ENCODE results near the gene KCNH4. TPM values are rescaled to one million over a fixed set of nuclear protein-coding genes. Genes with fewer than 3 reads are reported as not detected.

KCNH4 gene
- total and polyA plus RNA-seq, 2 of the 13 experiments (the other 11 are each of a cell fraction or from before 2014, with no cell fraction given) = 0.01 to 0.09 TPM

GRCh38 chr17:42225646-42226045, 44.7 kb upstream of the KCNH4 start (continued):
- no peak for TF ChIP-seq ZNF710 (CRISPR knock-in tag; IDR thresholded peaks at IDR 0.05; ENCODE audit: borderline replicate concordance)
- no peak for TF ChIP-seq ZFYVE20 (CRISPR knock-in tag; IDR thresholded peaks at IDR 0.05; ENCODE audit: borderline replicate concordance, low read depth)
- TF ChIP-seq ZNF281 (CRISPR knock-in tag; IDR thresholded peaks at IDR 0.05; ENCODE audit: borderline replicate concordance) = no peak

- H3K4me3 ChIP-seq (replicated peaks in 1 of 3; ENCODE audit: insufficient read depth in 1 of 3, low read depth in 2 of 3, low read length in 3 of 3) = no peak overlapping the region
- peaks cover 11 to 21% of the 10 kb centered on the region in 2 experiments; a peak in 4 of 5 replicates for H3K36me3 ChIP-seq (replicated peaks in 1 of 2; ENCODE audit: control insufficient read depth in 1 of 2, insufficient read depth in 2 of 2, low read length in 2 of 2)
- DNase-seq (ENCODE audit: low spot score) = no peak
- no peak overlapping the region for H3K4me2 ChIP-seq (ENCODE audit: low read depth, low read length)
- no peaks in the 10 kb centered on the region for H4K20me1 ChIP-seq (ENCODE audit: insufficient read depth, low read length)
- FAIRE-seq = no peak
- no peak overlapping the region for H2AFZ ChIP-seq (ENCODE audit: low read length)
- no peak overlapping the region for H3K9ac ChIP-seq (ENCODE audit: insufficient read depth, low read depth, low read length)
- POLR2A ChIA-PET = no interaction called here
- WGBS (ENCODE audit: low lambda C conversion rate) = 92% methylated on average over 6 of the region's 6 CpGs
- no peak for ATAC-seq
- no TSS peak for BruUV-seq (replicated peaks)
- in situ Hi-C loops (cut with HindIII; ENCODE audit: extremely low pct_ligation_motif_present, low pct_unique_long_range_greater_than_20kb) (no loop called here), intact Hi-C loops (cut with micrococcal nuclease; ENCODE audit: unreplicated experiment) (loop anchor here (10.0 kb wide), 1 partner anchor 60 kb away; the partner anchor contains the start of gene STAT5A)
- no peak overlapping the region for H3K27ac ChIP-seq (ENCODE audit: extremely low read length, insufficient read depth, low read length)
- H3K4me1 ChIP-seq (ENCODE audit: insufficient read depth, low read length) = no peaks in the 10 kb centered on the region
- no peaks in the 10 kb centered on the region for H3K79me2 ChIP-seq (ENCODE audit: insufficient read depth, low read length)
- H3K9me3 ChIP-seq (ENCODE audit: low read length) = no peaks in the 10 kb centered on the region
- CTCF ChIA-PET (ENCODE audit: low intra/inter-chr PET ratio, low total read pairs) = no interaction called here
- no peaks in the 10 kb centered on the region for H3K27me3 ChIP-seq (ENCODE audit: control insufficient read depth in 1 of 2, insufficient read depth in 2 of 2, low read length in 2 of 2)
- no peak for TF ChIP-seq RARA (CRISPR knock-in tag; IDR thresholded peaks at IDR 0.05)
- TF ChIP-seq DMTF1 (CRISPR knock-in tag; IDR thresholded peaks at IDR 0.05) = no peak
- TF ChIP-seq ZNF639 (CRISPR knock-in tag; conservative IDR thresholded peaks at IDR 0.05) = no peak
- TF ChIP-seq UBTF (CRISPR knock-in tag; IDR thresholded peaks at IDR 0.05) = no peak
- TF ChIP-seq ZNF543 (CRISPR knock-in tag; IDR thresholded peaks at IDR 0.05) = no peak
- no peak for TF ChIP-seq MLX (CRISPR knock-in tag; IDR thresholded peaks at IDR 0.05)
- TF ChIP-seq BHLHE40 (IDR thresholded peaks at IDR 0.05; ENCODE audit: low read length) = no peak
- TF ChIP-seq NCOR1 (IDR thresholded peaks at IDR 0.05; ENCODE audit: borderline replicate concordance, low read length) = no peak
Measured at GRCh38 chr17:42224651-42225050, 43.7 kb upstream of the KCNH4 start.

Data from HepG2 (cell line).